Astrocyte of the cerebellum (primary cell): ENCODE measurements around the gene AIFM3.

Source experiments
- DNase-seq: peaks from one replicate; pipeline ENCODE4 v3.0.0-alpha.2; 2011; ENCODE audit warnings: low read depth
- H3K4me3 ChIP-seq: 2 replicates; pipeline ENCODE4 v1.5.1; 2011; ENCODE audit warnings: mild to moderate bottlenecking, low read depth, low read length, moderate library complexity
- CTCF ChIP-seq: IDR thresholded peaks from 2 replicates; pipeline ENCODE4 v1.5.1; 2012; ENCODE audit warnings: low read length, low read depth, moderate library complexity, mild to moderate bottlenecking; ENCODE audit errors: missing control alignments
- in situ Hi-C: cut with HindIII; loops from 2 replicates; pipeline ENCODE4 v1.10.0; 2017; ENCODE audit warnings: low sequenced_read_pairs

Gene AIFM3

GRCh38 chr22:20977516-20978170 lies 10.6 kb downstream of the AIFM3 start:
- in situ Hi-C loops = no loop called here
- H3K4me3 ChIP-seq = no peak overlapping the region
- TF ChIP-seq CTCF = no peak
- no peak for DNase-seq

- no peak for DNase-seq
- H3K4me3 ChIP-seq = no peak overlapping the region
- TF ChIP-seq CTCF = no peak
- in situ Hi-C loops = no loop called here
These were observed 11.4 kb downstream of the AIFM3 start for GRCh38 chr22:20978419-20978818.

GRCh38 chr22:20979243-20979809 lies 12.3 kb downstream of the AIFM3 start:
- peak overlapping the region; percentile 16 for H3K4me3 ChIP-seq
- in situ Hi-C loops = no loop called here
- TF ChIP-seq CTCF = no peak
- no peak for DNase-seq

- DNase-seq = no peak
- no peak for TF ChIP-seq CTCF
- H3K4me3 ChIP-seq = peak overlapping the region; percentile 16
- in situ Hi-C loops = loop anchor here (10.0 kb wide), 1 partner anchor 95 kb away; no protein-coding TSS in a partner anchor
These were observed 12.9 kb downstream of the AIFM3 start for GRCh38 chr22:20979940-20980453.

- no peak for TF ChIP-seq CTCF
- H3K4me3 ChIP-seq = no peak overlapping the region
- no peak for DNase-seq
- in situ Hi-C loops = loop anchor here (10.0 kb wide), 1 partner anchor 96 kb away; no protein-coding TSS in a partner anchor
These were observed 13.5 kb downstream of the AIFM3 start for GRCh38 chr22:20980523-20980922.

- TF ChIP-seq CTCF = no peak
- DNase-seq = no peak
- in situ Hi-C loops = loop anchor here (10.0 kb wide), 1 partner anchor 96 kb away; no protein-coding TSS in a partner anchor
- H3K4me3 ChIP-seq = peak overlapping the region; percentile 90
These were observed 14.1 kb downstream of the AIFM3 start for GRCh38 chr22:20980938-20981722.
